GM23248 (cell line): ENCODE results near the gene AHI1. TPM values are rescaled to one million over a fixed set of nuclear protein-coding genes. Genes with fewer than 3 reads are reported as not detected.
"Not testable (repeated sequence)": the region's sequence is repeated elsewhere in the genome, so short reads cannot be mapped to it uniquely, and the experiment has no call there.

Source experiments
- DNase-seq: peaks from one replicate; pipeline ENCODE4 v3.0.0-alpha.2; 2015
- H2AFZ ChIP-seq: fragments of 200-600 bp; sonication (generic); 2 replicates; pipeline ENCODE4 v1.6.1; 2016; ENCODE audit warnings: antibody characterized with exemption
- H3F3A ChIP-seq: fragments of 200-600 bp; sonication (generic); 2 replicates; pipeline ENCODE4 v1.6.1; 2016; ENCODE audit warnings: mild to moderate bottlenecking, antibody characterized with exemption, mixed run types; ENCODE audit not compliant: insufficient read depth
- H3K27ac ChIP-seq: fragments of 200-600 bp; sonication (generic); 2 replicates; pipeline ENCODE4 v1.5.1; 2016; ENCODE audit warnings: mild to moderate bottlenecking
- H3K27me3 ChIP-seq: fragments of 200-600 bp; sonication (generic); replicated peaks from 2 replicates; pipeline ENCODE4 v1.6.1; 2016; ENCODE audit warnings: mild to moderate bottlenecking; ENCODE audit not compliant: insufficient read depth
- H3K36me3 ChIP-seq: fragments of 200-600 bp; sonication (generic); 2 replicates; pipeline ENCODE4 v1.6.1; 2016; ENCODE audit warnings: low read depth, mild to moderate bottlenecking
- H3K4me1 ChIP-seq: fragments of 200-600 bp; sonication (generic); 2 replicates; pipeline ENCODE4 v1.6.1; 2016; ENCODE audit warnings: mild to moderate bottlenecking; ENCODE audit not compliant: insufficient read depth
- H3K4me2 ChIP-seq: fragments of 200-600 bp; sonication (generic); one replicate; pipeline ENCODE4 v1.6.1; 2016; ENCODE audit warnings: mild to moderate bottlenecking; ENCODE audit not compliant: unreplicated experiment
- H3K4me3 ChIP-seq: fragments of 200-600 bp; sonication (generic); 2 replicates; pipeline ENCODE4 v1.5.1; 2016; ENCODE audit warnings: mild to moderate bottlenecking
- H3K79me2 ChIP-seq: fragments of 200-600 bp; sonication (generic); 2 replicates; pipeline ENCODE4 v1.6.1; 2016; ENCODE audit warnings: mild to moderate bottlenecking; ENCODE audit not compliant: insufficient read depth
- H3K9ac ChIP-seq: fragments of 200-600 bp; sonication (generic); 2 replicates; pipeline ENCODE4 v1.6.1; 2016; ENCODE audit warnings: mild to moderate bottlenecking
- H3K9me2 ChIP-seq: fragments of 200-600 bp; sonication (generic); 2 replicates; pipeline ENCODE4 v1.6.1; 2016; ENCODE audit warnings: mixed run types, mild to moderate bottlenecking, moderate library complexity; ENCODE audit not compliant: insufficient read depth
- H3K9me3 ChIP-seq: fragments of 200-600 bp; sonication (generic); one replicate; pipeline ENCODE4 v1.6.1; 2017; ENCODE audit warnings: low read depth
- H4K20me1 ChIP-seq: fragments of 200-600 bp; sonication (generic); 2 replicates; pipeline ENCODE4 v1.6.0; 2016; ENCODE audit not compliant: insufficient read depth
- EZH2 ChIP-seq: fragments of 200-600 bp; sonication (generic); IDR thresholded peaks from 2 replicates; pipeline ENCODE4 v1.6.1; 2018; ENCODE audit warnings: antibody characterized with exemption, mild to moderate bottlenecking; ENCODE audit not compliant: insufficient read depth, poor library complexity, severe bottlenecking
- EZH2phosphoT487 ChIP-seq: fragments of 200-600 bp; sonication (generic); IDR thresholded peaks from 2 replicates; pipeline ENCODE4 v1.6.1; 2018; ENCODE audit warnings: antibody characterized with exemption, moderate library complexity, mild to moderate bottlenecking, low read depth; ENCODE audit not compliant: insufficient read depth
- WGBS, 2 experiments: methylation state at CpG; one replicate each; pipeline ENCODE4 v1.1.6; 2015 to 2017; ENCODE audit warnings: low lambda C conversion rate in 2 of 2, low coverage in 1 of 2; ENCODE audit errors: missing lambda C conversion rate in 2 of 2; 5-methylcytosine and 5-hydroxymethylcytosine counted together
- in situ Hi-C: fragments of 300-500 bp; cut with MboI; formaldehyde crosslinking; loops from 2 replicates; pipeline ENCODE4 v1.15.0; 2020
- polyA plus RNA-seq: library from polyadenylated mRNA; unstranded; fragments of >200 nt; fragmentation: Nextera tagmentation; extraction: Ambion mirVana; gene quantifications from 2 replicates; pipeline ENCODE4 v1.2.1, GENCODE V29; 2016
- total RNA-seq: library from RNA; depleted of rRNA; stranded (reverse); fragments of >200 nt; shearing (Covaris generic); gene quantifications from 2 replicates; pipeline ENCODE4 v1.2.3, GENCODE V29; 2014

AHI1 gene
- total and polyA plus RNA-seq, 2 experiments from 2014 or later = 11.1 to 25.9 TPM

DNA sequence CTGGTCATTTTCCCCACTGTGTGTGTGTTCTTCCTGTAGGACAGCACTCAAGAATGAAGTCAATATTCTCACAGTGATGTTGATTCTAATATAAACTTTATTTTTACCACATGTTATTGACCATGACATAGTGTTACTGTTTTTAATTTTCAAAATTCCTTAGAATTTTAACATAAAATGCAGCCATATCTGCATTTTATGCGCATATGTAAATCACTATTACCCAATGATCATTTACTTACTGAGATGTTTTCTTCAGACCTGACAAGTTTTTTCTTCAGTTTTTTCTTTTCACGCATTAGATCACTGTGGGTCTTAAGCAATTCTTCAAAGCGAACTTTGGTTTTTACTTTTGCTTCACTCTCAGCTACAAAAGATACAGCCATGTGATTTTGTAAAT is 7.2 kb downstream of the AHI1 start:
- no peak for DNase-seq
- Histone ChIP-seq H3K4me1 (peaks cover 17% of the 10 kb centered on the region), H4K20me1 (no peaks in the 10 kb centered on the region), H3K9ac (no peak overlapping the region), H3K4me2 (no peak overlapping the region), H3K36me3 (peaks cover 14% of the 10 kb centered on the region), H3K9me3 (no peaks in the 10 kb centered on the region), H3K79me2 (peaks cover 33% of the 10 kb centered on the region), H3K4me3 (no peak overlapping the region), H3K27ac (no peak overlapping the region), H3K27me3 (no peaks in the 10 kb centered on the region), H3F3A (peaks cover 16% of the 10 kb centered on the region), H3K9me2 (no peaks in the 10 kb centered on the region), H2AFZ (no peak overlapping the region)
- in situ Hi-C loops = no loop called here
- 83 to 88% methylated on average over 3 of the region's 3 CpGs for WGBS, 2 experiments
- TF ChIP-seq EZH2phosphoT487 (no peak), EZH2 (no peak)

DNA sequence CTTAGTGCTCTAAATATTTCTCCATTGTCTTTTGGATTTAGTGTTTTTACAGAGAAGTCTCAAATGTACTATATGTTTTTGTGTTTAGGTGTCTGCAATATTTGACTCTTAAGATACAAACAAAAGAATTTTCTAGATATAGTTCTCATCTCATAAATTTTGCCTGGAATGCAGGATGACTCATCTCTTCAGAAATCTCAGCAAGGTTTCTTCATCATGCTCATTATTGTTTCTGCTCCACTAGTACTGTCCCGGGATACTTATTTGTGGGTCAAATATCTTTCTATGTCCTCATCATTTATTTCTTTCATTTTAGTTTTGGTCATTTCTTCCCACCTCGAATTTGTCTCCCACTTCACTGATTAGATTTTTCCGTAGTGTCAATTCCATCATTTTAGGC is 9.5 kb downstream of the AHI1 start:
- Histone ChIP-seq H3K36me3 (peaks cover 38% of the 10 kb centered on the region), H3K27me3 (no peaks in the 10 kb centered on the region), H3K9me3 (no peaks in the 10 kb centered on the region), H3K79me2 (peaks cover 10% of the 10 kb centered on the region), H3F3A (peaks cover 16% of the 10 kb centered on the region), H4K20me1 (no peaks in the 10 kb centered on the region), H2AFZ (no peak overlapping the region), H3K4me2 (peak overlapping the region; percentile 55), H3K4me1 (peaks cover 17% of the 10 kb centered on the region), H3K27ac (peak overlapping the region; percentile 69), H3K9me2 (no peaks in the 10 kb centered on the region), H3K4me3 (peak overlapping the region; percentile 10; the same call in 1 of the 2 replicates), H3K9ac (peak overlapping the region; percentile 25; the same call in 1 of the 2 replicates)
- TF ChIP-seq EZH2 (no peak), EZH2phosphoT487 (no peak)
- WGBS, 2 experiments = 53 to 54% methylated on average over 3 of the region's 3 CpGs
- in situ Hi-C loops = no loop called here
- peak; percentile 81 for DNase-seq

DNA sequence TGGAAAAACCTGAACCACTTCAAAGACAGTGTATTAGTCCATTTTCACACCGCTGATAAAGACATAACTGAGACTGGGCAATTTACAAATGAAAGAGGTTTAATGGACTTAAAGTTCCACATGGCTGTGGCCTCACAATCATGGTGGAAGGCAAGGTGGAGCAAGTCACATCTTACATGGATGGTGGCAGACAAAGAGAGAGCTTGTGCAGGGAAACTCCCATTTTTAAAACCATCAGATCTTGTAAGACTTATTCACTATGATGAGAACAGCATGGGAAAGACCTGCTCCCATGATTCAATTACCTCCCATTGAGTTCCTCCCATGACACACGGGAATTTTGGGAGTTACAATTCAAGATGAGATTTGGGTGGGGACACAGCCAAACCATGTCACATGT is 13.6 kb downstream of the AHI1 start:
- H3K27ac ChIP-seq, H3K27me3 ChIP-seq, H2AFZ ChIP-seq, H3K9me3 ChIP-seq, H3K4me2 ChIP-seq, H4K20me1 ChIP-seq, in situ Hi-C loops, H3K9me2 ChIP-seq, H3K4me3 ChIP-seq, DNase-seq, H3K79me2 ChIP-seq, H3K9ac ChIP-seq: not testable (repeated sequence)
- Histone ChIP-seq H3F3A (peaks cover 16% of the 10 kb centered on the region), H3K36me3 (peaks cover 59% of the 10 kb centered on the region), H3K4me1 (peaks cover 13% of the 10 kb centered on the region)
- 97 to 99% methylated on average over 2 of the region's 2 CpGs for WGBS, 2 experiments

DNA sequence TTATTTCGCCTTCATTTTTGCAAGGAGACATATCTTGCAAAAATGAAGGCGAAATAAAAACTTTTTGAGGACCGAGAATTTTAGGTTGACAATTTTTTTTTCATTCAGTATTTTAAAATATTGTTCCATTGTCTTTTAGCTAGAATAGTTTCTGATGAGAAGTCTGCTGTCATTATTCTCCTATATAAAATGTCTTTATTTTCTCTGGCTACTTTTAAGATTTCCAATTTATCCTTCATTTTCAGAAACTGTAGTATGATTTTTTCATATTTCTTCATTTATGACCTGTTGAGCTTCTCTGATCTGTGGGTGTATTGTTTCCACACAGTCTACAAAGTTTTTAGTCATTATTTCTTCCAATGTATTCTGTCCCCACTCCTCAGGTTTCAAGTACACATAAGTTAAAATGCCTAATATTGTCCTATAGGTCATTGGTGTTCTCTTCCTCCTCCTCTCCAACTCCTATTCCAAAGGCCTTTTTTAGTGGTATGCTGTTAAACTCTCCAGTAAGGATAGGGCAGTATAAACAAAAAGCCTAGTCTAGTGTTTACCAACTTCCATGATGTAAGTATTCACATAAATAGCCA is 15.7 kb downstream of the AHI1 start:
- Histone ChIP-seq H3K27me3 (no peaks in the 10 kb centered on the region), H3K9ac (no peak overlapping the region), H3K4me1 (no peaks in the 10 kb centered on the region), H3K4me2 (no peak overlapping the region), H3K27ac (no peak overlapping the region), H3K9me2 (no peaks in the 10 kb centered on the region), H3K79me2 (no peaks in the 10 kb centered on the region), H3K9me3 (peaks cover 9% of the 10 kb centered on the region), H4K20me1 (no peaks in the 10 kb centered on the region), H3K4me3 (no peak overlapping the region), H3K36me3 (peaks cover 59% of the 10 kb centered on the region), H3F3A (peaks cover 8% of the 10 kb centered on the region), H2AFZ (no peak overlapping the region)
- WGBS, 2 experiments = 96 to 98% methylated on average over 3 of the region's 3 CpGs
- in situ Hi-C loops = no loop called here
- TF ChIP-seq EZH2 (no peak), EZH2phosphoT487 (no peak)
- DNase-seq = peak; percentile 76

DNA sequence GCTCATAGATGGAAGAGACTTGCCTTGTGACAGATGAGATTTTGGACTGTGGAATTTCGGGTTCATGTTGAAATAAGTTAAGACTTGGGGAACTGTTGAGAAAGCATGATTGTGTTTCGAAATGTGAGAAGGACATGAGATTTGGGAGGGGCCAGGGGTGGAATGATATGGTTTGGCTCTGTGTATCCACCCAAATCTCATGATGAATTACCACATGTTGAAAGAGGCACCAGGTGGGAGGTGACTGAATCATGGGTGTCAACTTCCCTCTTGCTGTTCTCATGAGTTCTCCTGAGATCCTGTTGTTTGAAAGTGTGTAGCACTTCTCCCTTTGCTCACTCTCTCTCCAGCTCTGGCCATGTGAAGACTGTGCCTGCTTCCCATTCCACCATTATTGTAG is 17.9 kb downstream of the AHI1 start:
- H3K4me2 ChIP-seq = no peak overlapping the region
- no peak for TF ChIP-seq EZH2
- TF ChIP-seq EZH2phosphoT487 = no peak
- DNase-seq = no peak
- no peaks in the 10 kb centered on the region for H4K20me1 ChIP-seq
- no peak overlapping the region for H3K27ac ChIP-seq
- H3K79me2 ChIP-seq = no peaks in the 10 kb centered on the region
- H3K27me3 ChIP-seq = no peaks in the 10 kb centered on the region
- in situ Hi-C loops = no loop called here
- peaks cover 9% of the 10 kb centered on the region for H3K9me3 ChIP-seq
- peaks cover 43% of the 10 kb centered on the region for H3K36me3 ChIP-seq
- peaks cover 6% of the 10 kb centered on the region; the same call in 1 of the 2 replicates for H3K4me1 ChIP-seq
- 97 to 98% methylated on average over 2 of the region's 2 CpGs for WGBS, 2 experiments
- no peak overlapping the region for H3K9ac ChIP-seq
- no peaks in the 10 kb centered on the region for H3K9me2 ChIP-seq
- H2AFZ ChIP-seq = no peak overlapping the region
- H3K4me3 ChIP-seq = no peak overlapping the region
- H3F3A ChIP-seq = peaks cover 8% of the 10 kb centered on the region
